Neutrophil (primary cell): ENCODE results near the gene VSTM2L.

Experiments
- H3K27ac ChIP-seq: fragments of 200-600 bp; sonication (generic); 2 replicates; pipeline ENCODE4 v1.5.1; 2016; ENCODE audit warnings: mild to moderate bottlenecking, moderate library complexity
- H3K27me3 ChIP-seq: fragments of 200-600 bp; sonication (generic); 2 replicates; pipeline ENCODE4 v1.6.0; 2016; ENCODE audit warnings: mild to moderate bottlenecking
- H3K36me3 ChIP-seq: fragments of 200-600 bp; sonication (generic); 2 replicates; pipeline ENCODE4 v1.5.1; 2017
- H3K4me1 ChIP-seq, 2 experiments: fragments of 200-600 bp in 1 of 2; sonication (generic) in 1 of 2; 1 replicate in 1 of 2; 2 replicates in 1 of 2; pipeline versions ENCODE4 v1.5.1 to v1.6.1; 2013 to 2016; ENCODE audit warnings: low read depth in 1 of 2, low read length in 1 of 2, mild to moderate bottlenecking in 1 of 2, moderate library complexity in 1 of 2; ENCODE audit not compliant: control insufficient read depth in 1 of 2, insufficient read depth in 1 of 2
- H3K4me3 ChIP-seq, 2 experiments: fragments of 200-600 bp in 1 of 2; sonication (generic) in 1 of 2; 1 replicate in 1 of 2; 2 replicates in 1 of 2; pipeline ENCODE4 v1.5.1; 2013 to 2016; ENCODE audit warnings: low read depth in 1 of 2, low read length in 1 of 2, mild to moderate bottlenecking in 1 of 2, moderate library complexity in 1 of 2
- H3K9me3 ChIP-seq: fragments of 200-600 bp; sonication (generic); 2 replicates; pipeline ENCODE4 v1.5.1; 2016
- TF ChIP-seq, protein P1 (sequence below): fragments of 200-600 bp; sonication (generic); IDR thresholded peaks from 2 replicates; pipeline ENCODE4 v1.5.1; 2016; ENCODE audit warnings: antibody characterized with exemption

VSTM2L gene

DNA sequence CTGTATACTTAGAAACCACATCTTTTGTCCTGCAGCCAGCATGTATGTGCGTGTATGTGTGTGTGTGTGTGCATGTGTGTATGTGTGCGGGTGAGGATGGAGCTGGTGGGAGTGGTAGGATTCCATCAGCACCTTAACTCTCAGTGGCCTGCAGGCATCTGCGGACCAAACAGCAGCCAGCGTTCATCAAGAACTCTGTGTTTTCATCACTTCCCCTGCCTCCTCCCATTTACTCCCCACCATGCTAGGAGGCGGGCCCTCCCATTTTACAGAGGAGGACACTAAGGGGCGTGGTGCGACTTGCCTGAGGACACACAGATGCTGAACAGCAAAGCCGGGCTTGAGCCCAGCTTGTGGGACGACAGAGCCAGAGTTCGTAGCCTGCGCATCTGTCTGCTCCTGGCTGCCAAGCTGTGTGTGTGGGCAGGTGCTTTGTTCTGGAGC lies 8.9 kb downstream of the VSTM2L start:
- no peak overlapping the region for H3K27ac ChIP-seq
- H3K36me3 ChIP-seq = no peaks in the 10 kb centered on the region
- no peaks in the 10 kb centered on the region for H3K9me3 ChIP-seq
- peaks cover 98% of the 10 kb centered on the region for H3K27me3 ChIP-seq
- TF ChIP-seq, protein P1, sequence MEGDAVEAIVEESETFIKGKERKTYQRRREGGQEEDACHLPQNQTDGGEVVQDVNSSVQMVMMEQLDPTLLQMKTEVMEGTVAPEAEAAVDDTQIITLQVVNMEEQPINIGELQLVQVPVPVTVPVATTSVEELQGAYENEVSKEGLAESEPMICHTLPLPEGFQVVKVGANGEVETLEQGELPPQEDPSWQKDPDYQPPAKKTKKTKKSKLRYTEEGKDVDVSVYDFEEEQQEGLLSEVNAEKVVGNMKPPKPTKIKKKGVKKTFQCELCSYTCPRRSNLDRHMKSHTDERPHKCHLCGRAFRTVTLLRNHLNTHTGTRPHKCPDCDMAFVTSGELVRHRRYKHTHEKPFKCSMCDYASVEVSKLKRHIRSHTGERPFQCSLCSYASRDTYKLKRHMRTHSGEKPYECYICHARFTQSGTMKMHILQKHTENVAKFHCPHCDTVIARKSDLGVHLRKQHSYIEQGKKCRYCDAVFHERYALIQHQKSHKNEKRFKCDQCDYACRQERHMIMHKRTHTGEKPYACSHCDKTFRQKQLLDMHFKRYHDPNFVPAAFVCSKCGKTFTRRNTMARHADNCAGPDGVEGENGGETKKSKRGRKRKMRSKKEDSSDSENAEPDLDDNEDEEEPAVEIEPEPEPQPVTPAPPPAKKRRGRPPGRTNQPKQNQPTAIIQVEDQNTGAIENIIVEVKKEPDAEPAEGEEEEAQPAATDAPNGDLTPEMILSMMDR = no peak
- H3K4me3 ChIP-seq = no peak overlapping the region
- H3K4me1 ChIP-seq = no peaks in the 10 kb centered on the region

DNA sequence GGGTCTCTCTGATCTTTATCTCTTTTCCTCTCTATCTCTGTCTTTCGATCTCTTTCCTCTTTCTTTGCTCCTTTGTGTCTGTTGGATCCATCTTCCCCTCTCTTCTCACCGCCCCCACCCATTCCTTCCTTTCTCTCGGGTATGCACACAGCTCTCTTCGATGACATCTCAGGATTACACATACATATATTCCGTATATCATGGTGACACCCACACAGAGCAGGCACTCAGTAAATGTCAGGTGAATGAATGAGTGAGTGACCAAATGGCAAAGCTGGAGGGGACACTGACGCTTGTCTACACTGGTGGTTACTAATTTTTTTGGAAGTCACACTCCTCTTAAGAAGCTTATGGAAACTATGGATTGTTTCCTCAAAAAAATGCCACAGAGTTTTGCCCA lies 9.9 kb downstream of the VSTM2L start:
- Histone ChIP-seq H3K36me3 (no peaks in the 10 kb centered on the region), H3K4me1 (no peaks in the 10 kb centered on the region), H3K4me3 (no peak overlapping the region), H3K27ac (no peak overlapping the region), H3K27me3 (peaks cover 98% of the 10 kb centered on the region), H3K9me3 (no peaks in the 10 kb centered on the region)
- TF ChIP-seq, protein P1 = no peak

DNA sequence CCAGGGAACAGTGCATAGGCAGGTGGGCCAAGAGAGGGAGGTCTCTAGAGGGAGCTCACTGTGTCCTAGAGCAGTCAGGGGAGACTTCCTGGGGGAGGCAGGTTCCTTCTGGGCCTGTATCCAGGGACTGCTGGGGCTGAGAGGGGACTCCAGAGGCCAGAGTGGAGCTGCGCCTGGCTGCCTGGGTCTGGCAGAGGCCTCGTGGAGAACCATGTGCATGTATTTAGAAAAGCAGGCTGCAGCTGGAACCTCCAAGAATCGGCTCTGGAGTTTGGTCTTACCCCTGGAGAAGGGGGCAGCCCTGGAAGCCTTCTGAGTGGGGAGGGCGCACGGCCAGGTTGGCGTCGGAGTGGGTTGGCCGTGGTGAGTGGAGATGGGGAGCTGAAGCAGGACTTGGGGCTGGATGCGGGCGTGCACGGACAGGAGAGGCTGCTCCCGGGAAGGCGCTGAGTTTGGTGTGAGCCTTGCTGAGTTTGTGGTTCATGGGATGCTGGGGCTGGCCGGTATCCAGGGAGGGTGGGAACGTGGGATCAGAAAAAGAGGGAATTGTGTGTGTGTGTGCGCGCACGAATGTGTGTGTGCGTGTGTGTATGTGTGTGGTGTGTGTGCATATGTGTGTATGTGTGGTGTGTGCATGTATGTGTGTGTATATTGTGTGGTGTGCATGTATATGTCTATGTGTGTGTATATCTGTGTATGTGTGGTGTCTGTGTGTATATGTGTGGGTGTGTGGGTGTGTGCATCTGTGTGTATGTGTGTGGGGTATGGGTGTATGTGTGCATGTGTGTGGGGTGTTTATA lies 10.8 kb downstream of the VSTM2L start:
- Histone ChIP-seq H3K4me3 (no peak overlapping the region), H3K9me3 (no peaks in the 10 kb centered on the region), H3K27me3 (peaks cover 98% of the 10 kb centered on the region), H3K36me3 (no peaks in the 10 kb centered on the region), H3K4me1 (no peaks in the 10 kb centered on the region), H3K27ac (no peak overlapping the region)
- TF ChIP-seq, protein P1 = no peak

DNA sequence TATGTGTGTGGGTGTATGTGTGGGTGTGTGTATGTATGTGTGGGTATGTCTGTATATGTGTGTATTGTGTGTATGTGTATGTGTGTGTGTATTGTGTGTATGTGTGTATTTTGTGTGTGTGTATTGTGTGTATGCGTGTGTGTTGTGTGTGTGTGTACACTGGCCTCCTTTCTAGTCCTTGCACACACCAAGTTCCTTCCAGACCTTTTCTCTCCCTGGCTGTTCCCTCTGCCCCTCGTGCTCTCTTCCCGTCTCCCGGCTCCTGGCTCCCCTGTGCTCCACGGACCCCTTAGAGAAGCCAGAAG lies 11.4 kb downstream of the VSTM2L start:
- TF ChIP-seq, protein P1 = no peak
- no peaks in the 10 kb centered on the region for H3K36me3 ChIP-seq
- no peaks in the 10 kb centered on the region for H3K4me1 ChIP-seq
- peaks cover 98% of the 10 kb centered on the region for H3K27me3 ChIP-seq
- H3K9me3 ChIP-seq = no peaks in the 10 kb centered on the region
- no peak overlapping the region for H3K4me3 ChIP-seq
- no peak overlapping the region for H3K27ac ChIP-seq

DNA sequence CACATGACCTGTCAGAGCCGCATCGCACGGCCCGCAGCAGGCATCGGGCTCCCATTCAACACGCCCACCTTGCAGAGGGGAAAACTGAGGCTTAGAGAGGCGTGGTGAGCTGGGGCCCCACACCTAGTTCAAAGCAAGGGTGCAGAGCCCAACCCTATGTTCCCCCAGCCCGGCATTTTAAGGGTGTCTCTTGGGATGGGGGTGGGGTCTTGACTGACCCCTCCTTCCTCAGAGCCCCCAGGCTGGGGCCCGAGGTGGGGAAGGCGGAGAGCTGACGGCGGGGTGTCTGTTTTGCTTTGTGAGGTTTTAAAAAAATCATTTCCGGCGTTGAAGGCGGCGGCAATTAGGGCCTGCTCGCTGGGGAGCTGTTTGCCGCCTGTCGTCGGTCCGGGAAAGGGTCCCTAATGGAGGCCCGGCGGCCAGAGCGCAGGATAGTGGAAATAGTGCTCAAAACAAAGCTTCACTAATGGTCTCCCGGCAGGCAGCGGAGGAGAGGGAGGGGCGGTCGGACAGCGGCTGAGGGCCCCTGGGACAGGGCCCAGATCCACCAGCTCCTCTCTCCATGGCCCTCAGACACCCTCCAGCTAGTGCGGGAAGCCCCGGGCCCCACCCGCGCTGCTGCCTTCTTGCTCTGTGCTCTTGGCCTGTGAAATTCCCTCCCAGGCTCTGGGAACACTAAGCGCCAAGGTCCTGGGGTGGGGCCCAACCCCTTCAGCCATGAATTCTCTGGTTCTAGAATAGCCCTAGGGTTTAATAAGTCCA lies 11.9 kb downstream of the VSTM2L start:
- TF ChIP-seq, protein P1 = no peak
- peaks cover 98% of the 10 kb centered on the region for H3K27me3 ChIP-seq
- no peak overlapping the region for H3K27ac ChIP-seq
- no peaks in the 10 kb centered on the region for H3K4me1 ChIP-seq
- no peaks in the 10 kb centered on the region for H3K9me3 ChIP-seq
- H3K4me3 ChIP-seq = no peak overlapping the region
- no peaks in the 10 kb centered on the region for H3K36me3 ChIP-seq
